CD4-positive, alpha-beta T cell treated with Interleukin-4 for 4 hours (primary cell): ENCODE measurements around the gene B3GALT5.
"Not testable (repeated sequence)": the region's sequence is repeated elsewhere in the genome, so short reads cannot be mapped to it uniquely, and the experiment has no call there.

Experiments used
- DNase-seq: peaks from one replicate; pipeline ENCODE4 v3.0.0-alpha.2; 2020

Gene B3GALT5, protein sequence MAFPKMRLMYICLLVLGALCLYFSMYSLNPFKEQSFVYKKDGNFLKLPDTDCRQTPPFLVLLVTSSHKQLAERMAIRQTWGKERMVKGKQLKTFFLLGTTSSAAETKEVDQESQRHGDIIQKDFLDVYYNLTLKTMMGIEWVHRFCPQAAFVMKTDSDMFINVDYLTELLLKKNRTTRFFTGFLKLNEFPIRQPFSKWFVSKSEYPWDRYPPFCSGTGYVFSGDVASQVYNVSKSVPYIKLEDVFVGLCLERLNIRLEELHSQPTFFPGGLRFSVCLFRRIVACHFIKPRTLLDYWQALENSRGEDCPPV

GRCh38 chr21:39612233-39613040 lies at the start of gene B3GALT5:
B3GALT5 (plus strand) TSS chr21:39612940; CDS start chr21:39660560, 47,620 bp downstream.
- DNase-seq: no peak

DNA sequence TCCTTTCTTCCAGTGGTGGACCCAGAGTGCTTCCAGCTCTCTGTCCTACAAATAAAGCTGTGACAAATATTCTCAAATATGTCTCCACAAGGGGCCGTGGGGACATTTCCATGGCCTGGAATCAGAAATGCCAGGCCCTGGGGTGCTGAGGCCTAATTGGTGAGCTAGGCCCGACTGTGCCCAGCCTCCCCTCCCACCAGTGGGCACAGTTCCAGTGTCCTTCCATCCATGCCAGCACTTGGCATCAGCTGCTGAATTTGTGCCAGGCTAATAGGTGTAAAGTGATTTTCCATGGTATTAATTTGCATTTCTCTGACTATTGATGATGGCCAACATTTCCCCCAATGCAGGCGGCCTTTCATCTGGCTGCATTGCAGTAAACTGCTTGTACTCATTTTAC lies 48.5 kb upstream of the B3GALT5 start:
- DNase-seq: no peak

DNA sequence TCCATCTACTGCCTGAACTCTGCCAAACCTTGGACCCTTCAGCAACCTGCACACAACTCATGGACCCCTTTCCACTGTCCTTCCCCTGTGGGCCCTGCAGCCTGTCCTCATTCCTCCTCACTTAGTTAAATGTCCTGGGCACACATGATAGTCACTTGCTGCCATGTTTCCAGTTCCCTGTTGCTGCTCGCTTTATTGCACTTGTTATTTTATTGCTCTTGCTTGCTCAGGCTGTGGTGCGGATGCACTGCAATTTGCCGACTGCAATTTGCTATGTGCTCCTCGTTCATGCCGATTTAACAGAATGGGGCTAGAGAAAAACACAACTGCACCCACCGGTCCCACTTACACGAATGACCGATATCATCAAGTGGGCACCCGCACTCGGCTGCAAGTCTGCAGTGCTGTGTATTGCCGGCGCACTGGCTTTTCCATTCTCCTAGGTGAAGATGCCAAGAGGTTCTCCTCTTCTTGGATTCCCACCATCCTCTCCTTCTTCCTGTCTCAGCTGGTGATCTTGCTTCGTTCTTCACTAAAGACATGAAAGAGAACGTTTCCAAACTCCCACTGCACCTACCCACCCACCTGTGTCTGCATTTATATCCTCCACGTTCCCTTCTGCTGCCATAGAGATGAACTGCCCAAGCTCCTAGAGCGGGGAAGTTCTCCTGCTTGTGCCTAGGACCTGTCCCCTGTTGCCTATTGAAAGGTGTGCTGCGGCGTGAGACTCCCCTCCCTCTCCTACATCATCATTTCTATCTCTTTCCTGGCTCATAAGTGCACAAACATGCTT lies 45.4 kb upstream of the B3GALT5 start:
- no peak for DNase-seq

DNA sequence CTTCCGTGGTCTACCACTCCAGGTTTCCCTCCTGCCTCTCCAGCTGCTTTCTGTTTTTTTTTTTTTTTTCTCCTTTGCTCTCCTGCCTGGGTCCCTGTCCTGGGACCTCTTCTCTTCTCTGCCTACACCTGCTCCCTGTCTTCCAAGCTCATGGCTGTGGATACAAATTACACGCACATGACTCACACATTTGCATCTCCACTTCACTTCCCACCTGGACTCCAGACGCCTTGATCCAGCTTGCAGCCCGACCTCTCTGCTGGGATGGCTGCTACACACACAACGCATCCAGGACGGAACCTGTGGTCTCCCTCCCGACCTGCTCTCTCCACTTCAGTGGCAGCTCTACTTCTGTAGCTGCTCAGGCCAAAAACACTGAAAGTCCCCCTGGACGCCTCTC lies 44.4 kb upstream of the B3GALT5 start:
- no peak for DNase-seq

DNA sequence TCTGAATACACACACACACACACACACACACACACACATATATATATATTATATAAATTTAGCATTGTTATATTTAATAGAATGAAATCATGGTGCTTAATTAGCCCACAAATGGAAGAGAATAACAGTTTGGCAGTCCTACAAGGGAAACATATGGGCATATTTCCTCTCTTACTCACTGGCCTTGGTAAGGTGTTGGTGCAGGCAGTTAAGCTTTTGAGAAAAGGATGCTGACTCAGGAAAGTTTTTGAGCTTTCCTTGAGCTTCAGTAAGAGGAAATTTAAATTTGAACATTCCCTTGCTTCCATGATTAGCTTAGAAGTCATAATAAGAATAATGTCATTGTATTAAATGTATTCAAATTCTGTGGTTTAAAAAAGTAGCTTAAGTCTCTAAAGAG lies 37.0 kb upstream of the B3GALT5 start:
- no peak for DNase-seq

- DNase-seq: no peak
These were observed 36.1 kb upstream of the B3GALT5 start for GRCh38 chr21:39576518-39577128.

GRCh38 chr21:39579734-39580332 lies 32.9 kb upstream of the B3GALT5 start:
- DNase-seq: no peak

DNA sequence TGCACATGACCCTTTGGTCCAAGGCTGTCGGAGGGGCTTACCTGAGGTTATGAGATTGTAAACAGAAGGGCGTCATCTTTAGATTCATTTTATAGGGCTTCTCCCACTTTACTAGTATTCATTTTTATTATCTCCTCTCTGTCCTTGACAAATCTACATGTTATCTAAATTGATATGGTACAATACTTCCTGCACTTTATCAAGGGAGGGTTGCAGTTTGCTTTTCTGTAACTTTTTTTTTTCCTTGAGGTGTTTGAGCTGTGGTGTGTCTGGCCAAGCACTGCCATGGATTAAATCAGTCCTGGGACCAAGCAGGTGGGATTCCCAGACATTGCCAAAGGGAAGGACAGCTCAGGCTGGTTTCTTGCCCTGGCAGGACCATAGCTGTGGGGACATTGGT lies 32.0 kb upstream of the B3GALT5 start:
- no peak for DNase-seq

DNA sequence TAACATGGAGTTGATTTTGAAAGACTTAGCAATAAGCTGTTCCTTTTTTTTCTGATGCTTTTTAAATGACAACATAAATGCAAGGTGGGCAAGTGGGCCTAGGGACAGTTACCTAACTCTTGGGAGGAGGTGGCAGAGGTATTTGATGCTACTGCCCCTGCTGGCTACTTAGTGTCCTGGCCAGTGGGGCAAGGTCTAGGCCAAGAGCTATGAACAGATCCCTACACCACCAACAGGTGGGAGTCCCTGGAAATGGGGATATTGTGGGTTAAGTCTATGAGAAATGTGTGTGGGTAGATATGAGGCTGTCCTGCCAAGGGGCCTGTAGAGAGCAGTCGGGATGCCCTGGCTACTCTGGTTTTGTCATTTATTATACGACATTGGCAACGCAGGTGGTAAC lies 31.3 kb upstream of the B3GALT5 start:
- no peak for DNase-seq

GRCh38 chr21:39582749-39583148 lies 30.0 kb upstream of the B3GALT5 start:
- no peak for DNase-seq

- not testable (repeated sequence) for DNase-seq
These were observed 29.2 kb upstream of the B3GALT5 start for GRCh38 chr21:39583586-39583985.

- DNase-seq: no peak
These were observed 25.4 kb upstream of the B3GALT5 start for GRCh38 chr21:39587376-39587775.

- no peak for DNase-seq
These were observed 23.9 kb upstream of the B3GALT5 start for GRCh38 chr21:39588884-39589283.

GRCh38 chr21:39593522-39593921 lies 19.2 kb upstream of the B3GALT5 start:
- DNase-seq: no peak

DNA sequence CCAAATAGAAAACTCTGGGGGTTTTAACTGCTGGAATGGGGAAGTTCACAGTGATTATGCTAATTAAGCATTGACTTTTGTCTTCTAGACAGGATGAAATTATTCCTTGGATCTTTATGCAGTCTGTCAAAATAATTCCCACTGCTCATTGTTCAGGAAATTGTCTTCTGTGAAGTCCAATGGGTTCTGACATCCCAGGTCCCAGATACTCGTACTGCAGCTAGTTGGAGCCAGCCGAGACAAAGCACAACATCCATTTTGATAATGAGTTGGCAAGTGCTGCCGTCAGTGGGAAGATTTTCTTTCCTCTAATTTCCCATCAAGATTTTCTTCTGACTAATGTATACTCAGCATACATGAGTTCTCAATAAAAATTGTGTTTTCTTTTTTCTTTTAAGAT lies 17.3 kb upstream of the B3GALT5 start:
- no peak for DNase-seq

- DNase-seq: no peak
These were observed 15.1 kb upstream of the B3GALT5 start for GRCh38 chr21:39597595-39597994.

DNA sequence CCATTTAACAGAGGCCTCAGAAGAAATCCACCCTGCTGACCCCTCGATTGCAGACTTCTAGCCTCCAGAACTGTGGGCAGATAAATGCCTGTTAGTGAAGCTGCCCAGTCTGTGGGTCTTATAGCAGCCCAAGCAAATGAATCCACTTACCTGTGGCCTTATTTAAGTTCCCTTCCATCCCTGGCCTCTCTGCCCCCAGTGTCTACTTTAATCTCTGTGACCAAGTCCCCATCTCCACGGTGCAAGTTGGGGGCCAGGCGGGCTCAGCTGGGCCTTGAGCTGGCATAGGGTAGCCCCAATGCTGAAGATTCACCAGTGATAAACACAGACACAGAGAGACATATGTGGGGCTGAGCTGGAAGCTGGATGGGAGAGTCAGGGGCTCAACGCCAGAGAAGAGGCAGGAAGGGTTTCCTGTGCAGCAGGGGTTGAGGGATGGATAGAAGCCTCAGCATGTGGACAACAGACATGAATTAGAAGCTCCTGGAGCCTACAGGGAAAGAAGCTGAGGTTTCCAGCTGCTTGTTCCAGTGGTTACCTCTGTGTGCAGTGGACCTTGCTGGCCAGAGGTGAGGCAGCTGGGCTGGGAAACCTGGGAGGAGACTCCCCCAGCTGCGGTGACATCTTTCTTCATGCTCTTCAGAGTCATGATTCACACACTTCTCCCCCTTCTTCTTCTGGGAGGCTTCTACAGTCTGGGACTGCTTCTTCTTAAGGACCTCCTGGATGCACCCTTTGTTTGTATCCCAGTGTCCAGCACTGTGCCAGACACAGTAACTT lies 13.4 kb upstream of the B3GALT5 start:
- DNase-seq: no peak

GRCh38 chr21:39601187-39601928 lies 11.4 kb upstream of the B3GALT5 start:
- no peak for DNase-seq

DNA sequence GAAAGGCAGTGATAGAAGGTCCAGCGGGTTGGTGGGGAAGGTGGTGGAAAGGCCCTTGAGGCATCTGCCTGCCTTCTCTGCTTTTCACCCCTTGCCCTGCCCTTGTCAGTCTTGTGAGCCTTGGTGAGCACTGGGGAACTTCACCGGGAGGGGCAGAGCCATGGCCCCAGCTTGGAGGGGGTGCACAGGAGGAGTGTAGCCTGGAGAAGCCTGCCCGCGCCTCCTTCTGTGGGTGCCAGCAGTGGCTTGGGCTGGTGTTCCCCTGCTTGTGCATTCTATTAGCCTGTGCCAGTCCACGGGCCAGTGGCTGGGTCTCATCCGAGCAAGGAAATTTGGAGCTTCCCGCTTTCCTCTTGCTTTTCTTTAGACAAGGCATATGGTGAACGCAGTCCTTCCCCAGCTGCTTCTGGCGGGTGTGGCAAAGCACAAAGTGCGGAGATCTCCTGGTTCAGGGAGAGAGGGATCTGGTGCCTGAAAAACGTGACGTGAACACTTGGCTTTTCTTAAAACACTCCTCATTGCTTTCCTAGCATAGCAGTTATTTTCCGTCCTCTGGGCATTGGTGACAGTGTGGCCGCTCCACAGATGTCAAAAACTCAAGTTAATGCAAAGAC lies 10.6 kb upstream of the B3GALT5 start:
- no peak for DNase-seq

DNA sequence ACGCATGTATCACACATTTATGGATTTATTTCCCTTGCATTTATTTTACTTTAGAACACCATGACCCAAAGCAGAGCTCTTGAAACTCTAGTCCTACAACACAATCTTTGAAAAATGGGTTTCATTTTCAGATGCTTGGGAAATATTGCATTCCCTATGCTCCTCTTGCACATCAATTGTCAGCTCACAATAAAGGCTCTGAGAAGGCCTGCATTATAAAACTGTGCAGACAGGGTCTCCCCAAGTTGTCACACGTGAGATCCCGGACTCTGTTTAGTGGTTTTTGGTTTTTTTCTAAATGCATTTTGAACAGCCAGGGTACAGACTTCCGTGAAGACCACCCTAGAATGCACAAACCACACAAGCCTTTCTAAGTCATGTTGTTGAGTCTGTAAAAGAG lies 9.9 kb upstream of the B3GALT5 start:
- DNase-seq: no peak

- no peak for DNase-seq
These were observed 7.8 kb upstream of the B3GALT5 start for GRCh38 chr21:39604951-39605350.
